GM13977 (cell line): Measurements from ENCODE around the gene CTNNA2.

Experiments used
- DNase-seq: peaks from one replicate; pipeline ENCODE4 v3.0.0; 2012; ENCODE audit warnings: low spot score
- CTCF ChIP-seq: IDR thresholded peaks from 2 replicates; pipeline ENCODE4 v1.5.1; 2012; ENCODE audit warnings: mild to moderate bottlenecking, control low read depth; ENCODE audit not compliant: insufficient read depth; ENCODE audit errors: extremely low read depth, missing control alignments
- in situ Hi-C: fragments of 300-500 bp; cut with MboI; formaldehyde crosslinking; loops from one replicate; pipeline ENCODE4 v1.12.0; 2022; ENCODE audit warnings: low sequenced_read_pairs, low pct_unique_long_range_greater_than_20kb, mixed read lengths, inconsistent platforms; ENCODE audit not compliant: unreplicated experiment

CTNNA2 gene

GRCh38 chr2:79596403-79596802 lies 83.6 kb downstream of the CTNNA2 start:
- in situ Hi-C loops = no loop called here
- no peak for TF ChIP-seq CTCF

GRCh38 chr2:79604748-79605147 lies 91.9 kb downstream of the CTNNA2 start:
- DNase-seq = no peak
- in situ Hi-C loops = no loop called here
- TF ChIP-seq CTCF = no peak

More at GRCh38 chr2:79596403-79596802, 83.6 kb downstream of the CTNNA2 start:
- DNase-seq = no peak

GRCh38 chr2:79611448-79612016 lies 98.7 kb downstream of the CTNNA2 start:
- TF ChIP-seq CTCF = no peak
- DNase-seq = no peak
- in situ Hi-C loops = no loop called here

- no peak for DNase-seq
- in situ Hi-C loops = no loop called here
- TF ChIP-seq CTCF = no peak
These were observed 100.1 kb downstream of the CTNNA2 start for GRCh38 chr2:79612999-79613398.

- DNase-seq = no peak
- TF ChIP-seq CTCF = no peak
- in situ Hi-C loops = no loop called here
These were observed 106.6 kb downstream of the CTNNA2 start for GRCh38 chr2:79619442-79619841.

GRCh38 chr2:79619976-79620375 lies 107.1 kb downstream of the CTNNA2 start:
- no peak for DNase-seq
- TF ChIP-seq CTCF = no peak
- in situ Hi-C loops = no loop called here

- in situ Hi-C loops = no loop called here
- DNase-seq = no peak
- TF ChIP-seq CTCF = no peak
These were observed 107.8 kb downstream of the CTNNA2 start for GRCh38 chr2:79620679-79621078.
